Left forelimb (tissue), 1 donor: ENCODE results near the gene KCNB1.
A peak's percentile ranks its signal among the peaks of the same experiment; 100 is the strongest.

Source experiments
- DNase-seq: peaks from one replicate; pipeline ENCODE4 v3.0.0-alpha.2; 2018; ENCODE audit warnings: low spot score

The KCNB1 gene

DNA sequence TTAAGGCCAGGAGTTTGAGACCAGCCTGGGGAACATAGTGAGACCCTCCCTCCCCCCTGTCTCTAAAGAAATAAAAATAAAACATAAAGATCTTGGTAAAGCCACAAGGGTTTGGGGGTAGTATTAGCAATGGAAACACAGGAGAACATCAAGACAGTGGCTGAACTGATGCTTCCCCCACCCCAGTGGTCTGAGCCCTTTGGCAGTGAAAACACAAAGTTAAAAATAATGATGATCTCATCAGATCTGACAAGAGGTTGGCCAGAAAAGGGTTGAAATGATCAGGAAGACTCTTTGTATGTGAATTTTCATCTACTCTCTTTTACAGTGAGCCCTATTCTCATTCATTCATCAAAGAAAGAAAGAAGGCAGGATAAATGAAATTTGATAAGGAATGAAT, 93.7 kb downstream of the KCNB1 start:
- DNase-seq, result no peak

DNA sequence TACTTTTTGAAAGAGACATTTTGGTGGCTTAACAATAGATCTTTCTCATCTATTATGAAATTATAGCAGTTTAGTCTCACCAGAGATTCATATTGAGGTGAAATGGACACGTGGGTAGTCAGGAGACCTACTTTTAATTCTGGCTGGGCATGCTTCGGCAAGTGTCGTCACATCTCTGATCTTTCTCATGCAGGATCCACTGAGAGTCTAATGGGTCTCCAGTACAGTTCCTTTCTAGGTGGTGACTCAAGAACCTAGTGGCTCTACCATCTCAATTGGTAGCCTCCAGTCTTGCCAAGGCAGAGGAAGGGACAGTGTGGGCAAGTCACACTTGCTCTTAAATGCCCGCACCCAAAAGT, 94.9 kb downstream of the KCNB1 start:
- no peak for DNase-seq

DNA sequence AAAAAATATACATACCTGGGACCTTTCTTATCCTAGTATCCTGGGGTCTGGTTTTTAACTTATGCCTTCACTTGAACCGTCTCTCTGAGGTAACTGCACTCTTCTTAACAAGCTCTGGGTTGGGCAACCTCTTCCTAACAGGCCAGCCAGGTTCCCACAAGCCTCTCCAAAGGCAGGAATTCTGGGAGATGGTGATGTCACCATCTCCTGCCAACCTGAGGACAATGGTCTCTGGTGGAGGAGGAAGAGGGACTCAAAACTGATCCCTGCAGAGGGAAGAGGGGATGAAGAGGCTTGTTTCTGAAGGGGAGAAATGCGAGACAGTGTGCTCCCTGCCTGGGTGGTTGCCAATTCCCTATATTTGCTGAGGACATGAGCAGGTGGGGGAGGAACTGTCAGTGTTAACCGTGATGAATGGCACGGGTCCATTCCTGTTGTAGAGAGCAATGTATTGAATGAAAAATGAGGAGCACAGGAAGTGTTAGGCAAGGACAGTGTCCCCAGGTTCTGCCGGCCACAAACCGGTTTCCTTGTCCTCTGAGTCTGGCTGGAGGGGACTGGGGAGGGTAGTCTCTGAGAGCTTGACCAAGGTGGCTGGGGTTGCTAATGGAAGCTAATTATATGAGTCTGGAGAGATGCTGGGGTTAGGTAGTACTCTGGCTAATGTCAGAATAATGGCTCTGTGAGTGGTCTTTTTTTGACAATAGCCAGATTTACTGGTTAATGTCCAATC, 95.5 kb downstream of the KCNB1 start:
- no peak for DNase-seq

DNA sequence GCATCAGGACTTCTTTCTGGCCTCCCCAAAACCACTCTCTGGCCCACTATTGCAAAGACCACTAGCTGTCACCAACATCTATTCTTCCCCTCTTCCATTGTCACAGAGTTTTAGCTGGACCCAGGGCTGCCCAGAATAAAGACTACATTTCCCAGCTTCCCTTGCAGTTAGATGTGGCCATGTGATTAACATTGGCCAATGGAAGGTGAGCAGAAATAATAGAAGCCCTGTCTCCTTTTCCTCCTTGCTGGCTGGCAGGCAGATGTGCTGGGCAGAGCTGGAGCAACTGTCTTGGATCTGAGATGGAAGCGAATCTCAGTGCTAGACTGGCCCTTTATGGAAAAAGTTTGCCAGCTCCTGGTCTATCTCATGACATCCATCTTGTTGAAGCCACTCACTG, 97.0 kb downstream of the KCNB1 start:
- DNase-seq, result no peak

DNA sequence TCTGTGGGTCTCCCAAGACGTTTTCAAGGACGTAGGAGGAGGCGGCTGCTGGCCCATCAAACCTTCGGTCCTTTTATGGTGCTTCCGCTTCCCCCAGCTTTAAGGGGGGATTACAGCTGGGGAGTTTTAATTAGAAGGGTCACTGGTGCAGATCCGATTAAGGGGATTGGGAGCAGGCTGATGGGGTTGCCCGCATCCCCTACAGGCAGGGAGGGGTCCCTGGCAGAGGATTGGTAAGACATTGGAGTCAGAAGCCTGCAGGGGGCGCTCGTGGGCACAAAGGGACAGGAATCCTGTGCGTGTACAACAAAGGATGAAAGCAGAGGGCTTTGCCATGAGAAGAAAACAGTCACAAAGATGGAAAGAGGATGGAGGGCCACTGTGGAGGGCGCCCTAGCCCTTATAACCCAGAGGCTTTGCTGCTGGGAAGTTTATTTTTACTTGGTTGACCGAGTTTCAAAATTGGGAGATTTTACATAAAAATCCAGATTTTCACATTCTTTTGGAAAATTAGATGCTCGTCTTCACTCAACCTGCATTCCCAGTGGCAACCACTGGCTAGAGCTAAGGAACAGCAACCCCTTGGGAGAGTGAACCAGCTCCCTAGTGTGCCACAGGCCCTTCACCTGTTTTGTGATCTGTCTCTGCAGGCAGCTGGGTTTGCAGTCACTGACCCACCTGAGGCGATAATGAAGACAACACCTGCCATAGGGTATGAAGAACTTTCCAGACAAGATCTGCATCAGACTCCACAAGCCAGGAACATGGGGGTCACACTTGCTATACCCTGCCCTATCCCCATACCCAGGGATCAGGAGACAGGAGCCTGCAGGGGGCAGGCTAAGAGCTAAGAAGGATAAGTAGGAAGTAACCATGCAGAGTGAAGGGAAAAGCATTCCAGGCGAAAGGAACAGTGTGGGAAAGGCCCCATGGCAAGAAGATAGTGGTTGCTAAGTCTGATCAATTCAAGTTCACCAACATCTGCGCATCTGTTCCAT, 97.7 kb downstream of the KCNB1 start:
- peak; percentile 77 for DNase-seq

DNA sequence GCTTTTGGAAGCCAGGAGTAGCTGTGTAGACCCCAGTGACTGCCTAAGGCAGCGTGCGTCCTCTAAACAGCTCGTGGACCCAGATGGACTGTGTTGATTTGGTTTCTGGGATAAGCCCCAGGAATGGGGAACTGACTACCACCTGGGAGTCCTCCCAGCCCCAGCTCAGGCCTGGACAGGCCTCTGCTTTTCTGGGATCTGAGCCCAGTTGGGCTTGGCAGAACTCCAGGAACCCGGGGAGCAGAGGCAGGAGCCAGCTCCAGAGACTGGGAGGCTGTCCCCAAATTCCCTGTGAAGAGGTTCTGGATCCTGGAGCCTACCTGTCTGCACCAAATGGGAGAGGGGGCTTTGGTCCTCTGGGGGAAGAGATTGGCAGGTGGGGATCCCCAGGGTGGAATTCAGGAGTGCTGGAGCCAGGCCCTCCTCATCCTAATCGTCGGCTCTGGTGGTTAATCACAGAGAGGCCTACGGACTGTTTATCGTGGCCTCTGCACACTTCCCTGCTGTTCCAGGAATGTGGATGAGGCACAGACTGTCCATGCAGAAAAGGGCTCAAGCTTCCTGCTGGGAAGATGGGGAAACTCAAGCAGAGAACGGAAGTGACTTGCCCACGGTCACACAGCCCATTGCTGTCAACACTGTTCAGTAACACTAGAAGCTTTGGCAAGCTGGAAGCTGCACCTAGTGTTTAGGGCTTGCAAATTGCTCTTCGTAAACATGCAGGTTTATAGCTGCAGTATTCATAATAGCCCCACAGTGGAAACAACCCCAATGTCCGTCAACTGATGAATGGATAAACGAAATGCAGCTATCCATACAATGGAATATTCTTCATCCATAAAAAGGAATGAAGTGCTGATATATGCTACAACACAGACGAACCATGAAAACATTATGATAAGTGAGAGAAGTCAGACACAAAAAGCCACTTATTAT, 100.6 kb downstream of the KCNB1 start:
- peak; percentile 82 for DNase-seq

DNA sequence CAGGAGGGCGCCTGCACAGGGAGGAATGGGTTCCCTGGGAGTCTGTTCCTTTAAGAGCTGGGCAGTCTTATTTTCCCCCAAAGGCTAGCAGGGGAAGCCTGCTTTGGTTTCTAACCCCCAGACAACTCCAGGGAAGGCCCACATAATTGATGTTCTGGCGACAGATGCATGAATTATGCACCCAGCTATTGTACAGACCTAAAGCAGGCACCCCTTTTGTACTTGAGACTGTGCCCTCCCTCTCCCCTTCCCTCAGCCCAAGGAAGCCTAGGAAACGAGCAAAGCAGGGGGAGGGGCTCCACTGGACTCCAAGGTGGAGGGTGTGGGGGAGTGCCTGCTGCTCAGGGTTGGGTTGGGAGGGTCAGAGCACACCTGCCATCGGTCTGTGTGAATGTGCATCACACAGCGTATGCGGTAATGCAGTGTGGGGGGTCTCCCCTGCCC, 102.1 kb downstream of the KCNB1 start:
- DNase-seq, result no peak

DNA sequence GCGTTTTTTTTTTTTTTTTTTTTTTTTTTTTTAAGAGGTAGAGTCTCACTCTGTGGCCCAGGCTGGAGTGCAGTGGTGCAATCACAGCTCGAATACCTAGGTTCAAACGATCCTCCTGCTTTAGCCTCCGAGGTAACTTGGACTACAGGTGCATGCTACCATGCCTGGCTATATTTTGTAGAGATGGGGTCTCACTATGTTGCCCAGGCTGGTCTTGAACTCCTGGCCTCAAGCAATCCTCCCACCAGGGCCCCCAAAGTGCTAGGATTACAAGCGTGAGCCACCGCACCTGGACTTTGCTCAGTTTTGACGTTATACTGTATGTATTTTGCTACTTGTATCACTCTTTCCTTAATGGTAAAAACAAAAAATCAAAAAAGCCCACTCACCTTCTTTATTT, 103.1 kb downstream of the KCNB1 start:
- no peak for DNase-seq

DNA sequence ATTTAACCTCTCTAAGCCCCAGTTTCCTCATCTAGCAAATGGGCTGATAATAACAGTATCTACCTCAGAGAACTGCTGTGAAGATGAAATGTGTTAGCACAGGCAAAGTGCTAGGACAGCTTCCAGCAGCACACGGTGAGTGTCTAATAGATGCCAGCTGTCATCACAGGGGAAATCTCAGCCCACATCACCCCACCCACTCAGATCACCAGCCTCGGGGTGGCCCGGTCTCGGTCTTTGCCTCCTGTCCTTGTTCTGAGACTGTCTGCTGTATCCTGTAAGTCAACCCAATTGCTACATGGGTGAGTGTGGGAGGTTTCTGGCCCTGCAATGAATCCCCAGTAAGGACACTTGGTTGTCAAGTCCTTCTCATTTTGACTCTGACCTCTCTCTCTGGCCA, 105.1 kb downstream of the KCNB1 start:
- no peak for DNase-seq

DNA sequence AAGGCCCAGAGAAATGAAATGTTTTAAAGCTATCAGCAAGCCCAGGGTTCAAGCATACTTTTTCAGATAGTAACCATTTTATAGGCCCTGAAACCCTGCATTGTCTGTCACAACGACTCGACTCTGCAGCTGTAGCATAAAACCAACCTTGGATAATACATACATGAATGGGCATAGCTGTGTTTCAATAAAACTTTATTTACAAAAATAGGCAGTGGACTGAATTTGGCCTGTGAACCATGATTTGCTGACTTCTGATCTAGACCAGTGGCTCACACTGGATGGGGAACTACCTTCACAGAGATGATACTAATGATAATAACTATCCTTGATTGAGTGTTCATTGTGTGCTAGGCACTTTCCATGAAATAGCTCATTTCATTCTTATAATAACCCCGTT, 107.3 kb downstream of the KCNB1 start:
- DNase-seq, result no peak

DNA sequence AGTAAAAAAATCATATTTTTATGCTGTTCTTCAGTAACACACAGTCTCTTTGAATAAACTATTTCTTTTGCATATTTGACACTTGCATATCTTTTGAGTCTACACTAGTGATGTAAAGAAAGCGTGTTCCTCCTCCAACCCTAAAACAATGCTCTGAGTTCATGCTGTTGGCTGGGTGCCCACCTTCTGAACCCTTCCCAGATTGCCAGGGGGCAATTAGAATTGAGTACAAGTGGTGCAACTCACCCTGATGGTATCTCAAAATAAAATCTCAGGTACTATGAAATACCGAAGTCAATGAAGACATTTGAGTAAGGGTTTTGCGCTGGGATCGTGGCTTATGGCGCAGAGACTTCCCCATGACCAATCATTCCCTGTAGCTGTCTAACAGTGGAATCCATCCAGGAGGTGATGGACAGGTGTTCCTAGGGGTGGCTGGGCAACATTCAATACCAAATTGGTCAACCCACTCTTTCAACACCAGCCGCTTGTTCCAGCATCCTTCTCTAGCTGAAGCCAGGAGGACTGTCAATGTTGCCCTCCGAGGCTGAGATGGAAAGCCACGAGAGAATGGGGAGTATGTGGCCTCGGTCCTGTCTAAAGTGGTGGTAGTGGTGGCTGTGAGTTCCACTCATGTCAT, 110.3 kb downstream of the KCNB1 start:
- no peak for DNase-seq

DNA sequence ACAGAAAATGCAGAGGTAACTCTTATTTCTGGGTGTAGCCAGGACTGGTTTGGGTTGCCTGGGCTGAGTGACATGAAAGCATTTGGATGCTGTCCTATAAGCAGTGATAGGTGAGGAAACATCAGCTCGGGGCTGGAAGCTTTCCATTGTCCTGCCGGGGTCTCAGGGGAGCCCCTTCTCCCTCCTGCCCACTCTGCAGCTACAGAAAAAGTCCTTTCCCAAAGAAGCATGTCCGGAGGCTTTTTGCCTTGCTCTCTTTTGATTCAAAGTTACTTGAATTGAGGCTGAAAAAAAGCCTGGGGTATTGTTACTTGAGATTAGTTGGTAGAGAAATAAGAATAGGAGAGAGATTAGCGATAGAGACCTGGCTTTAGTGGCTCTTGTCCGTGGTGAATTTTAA, 113.9 kb downstream of the KCNB1 start:
- no peak for DNase-seq

DNA sequence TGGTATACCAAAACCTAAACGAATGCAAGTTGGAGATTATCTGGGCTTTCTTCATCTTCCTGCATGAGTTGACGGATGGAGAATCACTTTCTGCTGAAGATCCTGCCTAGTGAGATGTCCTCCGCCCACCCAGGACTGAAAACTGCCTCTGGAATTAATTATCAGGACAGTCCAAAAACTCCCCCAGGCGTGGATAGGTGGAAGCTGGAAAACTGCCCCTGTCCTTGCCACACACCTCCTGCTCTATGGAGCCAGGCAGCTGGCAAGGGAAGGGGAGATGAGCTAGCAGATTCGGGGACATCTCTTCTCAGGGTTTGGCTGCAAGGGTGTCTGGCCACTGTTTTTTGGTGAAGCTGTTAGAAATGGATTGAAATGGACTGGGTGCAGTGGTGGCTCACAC, 115.4 kb downstream of the KCNB1 start:
- no peak for DNase-seq

DNA sequence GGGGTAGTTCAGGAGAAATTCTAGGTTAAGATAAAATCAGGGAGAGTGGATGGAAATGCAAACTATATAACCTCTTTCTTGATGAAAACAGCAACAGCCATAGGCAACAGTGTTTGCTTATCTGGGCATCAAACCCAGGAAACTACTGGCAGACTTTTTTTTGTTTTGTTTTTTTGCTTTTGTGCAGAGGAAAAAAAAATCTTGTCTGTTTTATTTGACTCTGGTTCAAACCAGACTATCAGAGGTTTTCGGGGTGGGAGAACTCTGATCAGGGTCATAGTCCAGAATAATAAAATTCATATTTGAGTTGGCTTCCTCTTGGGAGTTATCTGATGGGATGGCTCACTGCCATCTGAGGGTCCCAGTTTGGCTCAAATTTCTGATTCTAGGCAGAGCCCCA, 115.8 kb downstream of the KCNB1 start:
- DNase-seq, result no peak

DNA sequence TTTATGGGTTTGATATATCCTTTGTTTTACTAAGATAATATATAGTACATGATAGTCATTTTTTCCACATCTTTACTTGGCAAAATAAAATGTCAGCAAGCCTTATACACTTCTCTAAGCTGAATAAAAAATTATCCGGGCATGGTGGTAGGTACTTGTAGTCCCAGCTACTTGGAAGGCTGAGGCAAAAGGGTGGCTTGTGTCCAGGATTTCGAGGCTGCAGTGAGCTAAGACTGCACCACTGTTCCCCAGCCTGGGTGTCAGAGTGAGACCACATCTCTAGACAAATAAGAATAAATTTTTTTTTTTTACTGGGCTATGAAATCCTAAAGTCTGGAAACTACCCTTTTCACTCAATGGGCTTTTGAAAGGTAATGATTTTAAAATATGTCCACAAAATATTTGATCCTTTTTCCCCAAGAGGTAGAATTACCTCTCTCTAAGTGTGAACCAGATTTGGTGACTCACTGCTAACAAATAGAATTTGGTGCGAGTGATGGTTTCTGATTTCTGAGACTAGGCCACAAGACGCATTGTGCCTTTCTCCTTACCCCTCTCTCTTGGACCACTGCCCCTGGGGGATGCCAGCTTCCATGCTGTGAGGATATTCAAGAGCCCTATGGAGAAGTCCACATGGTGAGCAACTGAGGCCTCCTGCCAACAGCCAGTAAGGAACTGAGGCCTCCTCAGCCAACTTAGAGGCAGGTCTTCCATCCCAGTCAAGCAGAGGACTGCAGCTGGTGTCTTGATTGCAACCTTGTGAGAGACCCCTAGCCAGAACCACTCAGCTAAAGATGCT, 120.4 kb downstream of the KCNB1 start:
- DNase-seq, result no peak

DNA sequence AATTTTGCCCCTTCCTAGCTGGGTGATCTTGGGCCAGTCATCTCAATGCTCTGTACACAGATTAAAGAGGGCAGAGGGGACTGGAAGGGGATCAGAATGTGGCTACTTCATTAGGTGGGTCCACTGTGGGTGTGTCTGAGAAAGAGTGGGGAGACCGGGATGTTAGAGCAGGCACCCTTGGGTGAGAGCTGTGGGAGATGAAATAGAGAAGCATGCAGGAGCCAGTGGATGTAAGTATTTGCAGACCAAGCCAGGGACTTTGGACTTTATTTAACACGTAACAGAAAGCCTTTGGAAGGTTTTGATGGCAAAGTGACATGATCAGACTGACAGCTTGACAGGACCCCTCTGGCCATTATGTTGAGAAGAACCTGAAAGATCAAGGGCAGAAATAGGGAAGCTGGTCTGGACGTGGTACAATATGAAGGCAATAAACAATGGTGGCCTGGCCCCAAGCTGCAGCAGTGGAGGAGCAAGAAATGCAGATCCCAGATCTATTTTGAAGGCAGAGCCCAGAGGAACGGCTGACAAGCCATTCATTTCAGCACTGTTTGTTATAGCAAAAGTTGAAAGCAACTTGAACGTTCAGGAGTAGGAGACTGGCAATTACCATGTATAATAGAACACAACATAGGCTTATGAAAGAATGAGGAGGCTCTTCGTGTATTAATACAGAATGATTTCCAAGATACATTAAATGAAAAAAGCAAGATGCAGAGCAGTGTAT, 122.1 kb downstream of the KCNB1 start:
- DNase-seq, result no peak

DNA sequence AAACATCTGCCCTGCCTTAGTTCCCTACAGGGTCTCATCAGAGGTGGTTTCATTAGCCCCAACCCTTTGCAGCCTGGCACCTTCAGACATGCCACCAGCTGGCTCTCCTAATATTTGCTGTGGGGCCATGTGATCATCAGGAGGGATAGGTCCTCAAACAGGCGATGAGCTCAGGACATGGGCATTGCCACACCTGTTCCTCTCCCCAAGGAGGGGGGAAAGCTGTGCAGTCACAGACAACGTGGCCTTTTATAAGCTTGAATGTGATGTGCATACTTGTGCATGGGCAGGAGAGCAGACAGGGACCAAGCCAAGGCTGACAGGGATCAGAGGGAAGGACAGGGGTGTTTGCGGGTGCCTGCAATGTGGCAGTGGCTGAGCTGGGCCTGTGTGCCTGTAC, 125.8 kb downstream of the KCNB1 start:
- no peak for DNase-seq

DNA sequence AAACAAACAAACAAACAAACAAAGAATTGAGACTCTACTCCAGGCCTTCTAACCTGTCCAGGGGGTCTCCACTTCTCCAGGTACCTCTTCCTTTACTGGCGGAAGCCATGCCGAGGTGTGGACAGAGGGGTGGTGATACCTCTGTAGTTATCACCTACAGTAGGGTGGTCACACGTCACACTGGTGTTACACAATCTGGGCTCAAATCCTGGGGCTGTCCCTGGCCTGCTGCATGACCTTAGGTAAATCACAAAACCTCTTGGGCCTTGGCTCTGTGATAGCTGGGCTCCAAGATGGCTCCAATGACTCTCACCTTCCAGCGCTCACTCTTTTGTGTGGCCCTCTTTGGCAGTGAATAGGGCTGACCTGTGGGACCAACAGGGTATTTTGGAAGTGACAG, 127.8 kb downstream of the KCNB1 start:
- DNase-seq, result no peak

DNA sequence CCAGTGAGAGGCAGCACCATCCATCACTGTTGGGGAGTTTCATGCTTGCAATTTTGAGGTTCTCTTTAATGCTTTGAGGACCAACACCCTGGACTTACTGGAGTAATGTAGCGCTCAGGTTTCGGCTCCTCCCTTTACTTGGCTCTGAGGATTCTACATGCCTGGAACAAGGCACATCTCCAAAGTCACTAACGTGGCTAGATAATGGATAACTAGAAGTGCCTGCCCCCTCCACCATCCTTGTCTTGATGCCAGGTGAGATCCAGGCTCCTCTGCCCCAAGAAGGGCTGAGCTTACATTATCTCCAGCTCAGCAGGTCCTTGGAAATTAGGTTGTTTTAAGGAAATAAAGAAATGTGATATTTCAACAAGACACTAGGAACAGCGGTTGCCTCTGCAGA, 129.1 kb downstream of the KCNB1 start:
- DNase-seq, result no peak

DNA sequence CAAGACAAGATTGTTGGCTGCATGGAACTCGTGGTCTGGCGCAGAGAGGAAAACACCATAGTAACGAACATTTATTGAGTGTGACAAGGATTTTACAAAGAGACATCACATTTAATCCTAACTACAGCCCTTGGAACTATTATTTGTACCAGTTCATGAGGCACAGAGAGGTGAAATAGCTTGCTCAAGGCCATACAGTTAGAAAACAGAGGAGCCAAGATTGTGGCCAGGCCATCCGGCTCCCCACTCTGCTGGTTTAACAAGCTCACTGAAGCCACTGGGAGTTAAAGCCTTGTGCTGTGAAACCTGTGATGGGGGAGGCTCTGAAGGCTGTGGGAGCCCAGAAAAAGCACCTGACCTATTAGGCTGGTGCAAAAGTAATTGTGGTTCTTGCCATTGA, 129.7 kb downstream of the KCNB1 start:
- DNase-seq, result no peak
